Measurements from ENCODE around the gene FHIT. TPM values are rescaled to one million over a fixed set of nuclear protein-coding genes. Genes with fewer than 3 reads are reported as not detected.

The FHIT gene
- total RNA-seq, 4 donors from 2014 or later, result 8.8 to 35.6 (median 12.6) TPM

DNA sequence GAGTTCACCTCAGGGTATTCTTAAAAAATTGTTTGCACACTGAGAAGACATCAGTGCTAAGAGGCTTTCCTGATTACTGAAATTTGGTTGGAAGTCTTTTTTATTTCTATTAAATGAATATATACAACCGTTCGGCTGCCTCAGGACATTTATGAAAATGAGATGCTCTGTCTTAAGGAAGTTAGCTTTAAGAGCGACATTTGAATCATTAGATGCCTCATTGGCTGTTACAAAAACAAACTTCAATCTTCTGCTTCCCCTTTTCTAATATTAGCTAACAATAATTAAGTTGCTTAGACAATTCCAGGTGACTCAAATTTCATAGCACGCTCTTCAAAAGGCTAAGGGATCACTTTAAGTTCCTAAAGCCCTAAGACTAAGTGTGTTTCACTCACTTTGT lies 673.7 kb downstream of the FHIT start:
- Histone ChIP-seq H3K36me3 (no peaks in the 10 kb centered on the region), H3K9me3 (no peaks in the 10 kb centered on the region), H3K27me3 (no peaks in the 10 kb centered on the region), H3K4me3 (no peak overlapping the region), H3K4me1 (no peaks in the 10 kb centered on the region), H3K27ac (no peak overlapping the region)
- DNase-seq (ENCODE audit: low spot score in 2 of 2), result no peak
- no peak for TF ChIP-seq POLR2A (IDR thresholded peaks at IDR 0.05)
- TF ChIP-seq, protein P1, sequence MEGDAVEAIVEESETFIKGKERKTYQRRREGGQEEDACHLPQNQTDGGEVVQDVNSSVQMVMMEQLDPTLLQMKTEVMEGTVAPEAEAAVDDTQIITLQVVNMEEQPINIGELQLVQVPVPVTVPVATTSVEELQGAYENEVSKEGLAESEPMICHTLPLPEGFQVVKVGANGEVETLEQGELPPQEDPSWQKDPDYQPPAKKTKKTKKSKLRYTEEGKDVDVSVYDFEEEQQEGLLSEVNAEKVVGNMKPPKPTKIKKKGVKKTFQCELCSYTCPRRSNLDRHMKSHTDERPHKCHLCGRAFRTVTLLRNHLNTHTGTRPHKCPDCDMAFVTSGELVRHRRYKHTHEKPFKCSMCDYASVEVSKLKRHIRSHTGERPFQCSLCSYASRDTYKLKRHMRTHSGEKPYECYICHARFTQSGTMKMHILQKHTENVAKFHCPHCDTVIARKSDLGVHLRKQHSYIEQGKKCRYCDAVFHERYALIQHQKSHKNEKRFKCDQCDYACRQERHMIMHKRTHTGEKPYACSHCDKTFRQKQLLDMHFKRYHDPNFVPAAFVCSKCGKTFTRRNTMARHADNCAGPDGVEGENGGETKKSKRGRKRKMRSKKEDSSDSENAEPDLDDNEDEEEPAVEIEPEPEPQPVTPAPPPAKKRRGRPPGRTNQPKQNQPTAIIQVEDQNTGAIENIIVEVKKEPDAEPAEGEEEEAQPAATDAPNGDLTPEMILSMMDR (IDR thresholded peaks at IDR 0.05), result no peak
- no peak for TF ChIP-seq POLR2AphosphoS5 (IDR thresholded peaks at IDR 0.05)
- TF ChIP-seq EP300 (IDR thresholded peaks at IDR 0.05), result no peak
- WGBS, result 92% methylated on average over 4 of the region's 4 CpGs

DNA sequence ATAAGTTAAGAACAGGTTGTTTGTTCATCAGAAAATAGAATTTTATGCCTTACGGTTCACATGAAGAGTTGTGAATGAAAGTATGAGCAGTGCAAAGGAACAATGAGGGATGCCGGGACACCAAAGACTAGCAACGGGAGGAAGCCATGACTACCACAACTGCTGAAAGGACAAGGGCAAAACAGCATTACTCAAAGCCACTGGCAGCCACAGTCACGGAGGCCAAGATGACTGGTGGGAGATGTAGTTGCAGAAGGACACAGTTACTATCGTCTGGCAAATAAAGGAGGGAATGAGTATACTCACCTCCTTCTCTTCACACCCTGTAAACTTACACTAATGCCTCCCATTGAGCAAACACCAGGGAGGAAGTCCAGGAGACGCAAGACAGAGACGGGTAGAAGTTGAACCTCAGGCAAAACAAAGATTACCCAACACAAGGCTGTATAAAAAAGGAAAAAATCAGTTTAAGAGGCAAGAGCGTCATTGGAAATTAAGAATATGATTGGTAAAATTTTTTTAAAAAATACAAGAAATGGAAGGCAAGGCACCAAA lies 675.5 kb downstream of the FHIT start:
- H3K27me3 ChIP-seq, result no peaks in the 10 kb centered on the region
- no peak for TF ChIP-seq POLR2AphosphoS5 (IDR thresholded peaks at IDR 0.05)
- TF ChIP-seq, protein P1 (IDR thresholded peaks at IDR 0.05), result no peak
- no peak for TF ChIP-seq POLR2A (IDR thresholded peaks at IDR 0.05)
- no peak for TF ChIP-seq EP300 (IDR thresholded peaks at IDR 0.05)
- H3K4me1 ChIP-seq, result no peaks in the 10 kb centered on the region
- no peaks in the 10 kb centered on the region for H3K36me3 ChIP-seq
- no peak overlapping the region for H3K4me3 ChIP-seq
- 83% methylated on average over 8 of the region's 8 CpGs for WGBS
- DNase-seq (ENCODE audit: low spot score in 2 of 2), result no peak
- no peaks in the 10 kb centered on the region for H3K9me3 ChIP-seq
- H3K27ac ChIP-seq, result no peak overlapping the region

DNA sequence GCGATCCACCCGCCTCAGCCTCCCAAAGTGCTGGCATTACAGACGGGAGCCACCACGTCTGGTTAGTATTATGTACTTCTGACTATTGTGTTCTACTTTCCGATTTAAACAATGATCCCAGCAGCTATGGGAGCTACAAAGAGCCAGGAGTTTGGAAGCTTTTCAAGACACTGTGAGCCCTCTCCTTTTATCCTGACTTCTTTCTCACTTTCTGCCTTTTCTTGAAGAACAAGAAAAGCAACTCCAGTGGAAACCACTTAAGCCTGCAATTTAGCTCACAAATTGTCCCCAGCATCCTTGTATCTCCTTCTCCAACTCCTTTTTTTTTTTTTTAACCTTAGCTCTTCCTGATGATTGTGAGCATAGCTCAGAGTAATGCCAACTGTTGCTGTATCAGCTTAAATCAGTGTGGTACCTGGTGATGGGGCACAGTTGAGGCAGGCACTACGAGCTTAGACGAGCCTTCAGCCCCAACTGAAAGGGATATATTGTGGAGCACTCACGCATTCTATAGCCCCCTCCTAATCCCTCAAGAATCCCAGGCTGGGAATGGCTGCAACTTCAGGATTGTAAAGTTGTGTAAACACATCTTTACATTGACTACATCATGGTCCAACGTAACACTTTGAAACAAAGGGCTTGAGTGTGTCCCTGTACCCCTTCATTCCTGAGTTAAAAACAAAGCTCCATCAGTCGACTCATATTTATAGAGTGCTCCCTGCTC lies 677.0 kb downstream of the FHIT start:
- Histone ChIP-seq H3K9me3 (no peaks in the 10 kb centered on the region), H3K4me1 (no peaks in the 10 kb centered on the region), H3K27ac (no peak overlapping the region), H3K36me3 (no peaks in the 10 kb centered on the region), H3K4me3 (no peak overlapping the region), H3K27me3 (no peaks in the 10 kb centered on the region)
- no peak for DNase-seq (ENCODE audit: low spot score in 2 of 2)
- 72% methylated on average over 10 of the region's 10 CpGs for WGBS
- TF ChIP-seq POLR2A (IDR thresholded peaks at IDR 0.05) (no peak), EP300 (IDR thresholded peaks at IDR 0.05) (no peak), POLR2AphosphoS5 (IDR thresholded peaks at IDR 0.05) (no peak)
- TF ChIP-seq, protein P1 (IDR thresholded peaks at IDR 0.05), result no peak

DNA sequence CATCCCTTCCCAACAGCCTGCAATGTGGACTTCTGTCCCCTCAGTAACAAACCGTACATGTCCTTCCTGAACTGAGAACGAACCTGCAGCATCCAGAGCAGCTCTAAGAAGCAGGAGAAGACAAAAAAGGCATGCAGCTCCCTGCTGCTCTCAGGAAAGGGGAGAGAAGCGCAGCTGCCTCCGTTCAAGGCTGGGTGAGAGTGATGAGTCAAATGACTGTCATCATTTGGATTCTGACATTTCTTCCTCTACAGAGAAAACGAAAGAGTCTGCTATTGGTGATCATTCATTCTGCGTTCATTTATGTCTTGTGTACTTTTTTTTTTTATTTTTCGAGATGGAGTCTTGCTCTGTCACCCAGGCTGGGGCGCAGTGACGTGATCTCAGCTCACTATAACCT lies 677.8 kb downstream of the FHIT start:
- Histone ChIP-seq H3K36me3 (no peaks in the 10 kb centered on the region), H3K4me3 (no peak overlapping the region), H3K9me3 (no peaks in the 10 kb centered on the region), H3K27ac (no peak overlapping the region), H3K4me1 (no peaks in the 10 kb centered on the region), H3K27me3 (no peaks in the 10 kb centered on the region)
- DNase-seq (ENCODE audit: low spot score in 2 of 2), result no peak
- no peak for TF ChIP-seq EP300 (IDR thresholded peaks at IDR 0.05)
- TF ChIP-seq, protein P1 (IDR thresholded peaks at IDR 0.05), result no peak
- no peak for TF ChIP-seq POLR2AphosphoS5 (IDR thresholded peaks at IDR 0.05)
- TF ChIP-seq POLR2A (IDR thresholded peaks at IDR 0.05), result no peak
- 87% methylated on average over 9 of the region's 9 CpGs for WGBS

DNA sequence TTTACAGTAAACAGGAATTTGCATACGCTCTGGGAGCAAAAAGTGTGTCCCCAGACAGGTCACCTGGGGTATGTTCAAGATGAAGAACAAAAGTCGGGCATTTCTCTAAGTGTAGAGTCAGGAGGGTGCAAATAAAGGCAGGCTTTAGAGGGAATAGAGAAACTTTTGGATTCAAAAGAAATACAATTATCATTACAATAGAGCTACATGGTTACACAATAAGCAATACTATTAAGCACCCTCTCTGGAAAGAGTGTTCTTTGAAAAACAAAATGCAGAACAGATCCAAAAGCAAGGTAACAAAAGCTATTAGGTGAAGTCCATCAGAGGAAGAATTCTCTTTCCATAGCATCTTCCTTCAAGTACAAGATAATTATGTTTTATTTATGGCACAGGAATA lies 679.7 kb downstream of the FHIT start:
- 90% methylated on average over 2 of the region's 2 CpGs for whole genome bisulfite sequencing
- Histone ChIP-seq H3K36me3 (no peaks in the 10 kb centered on the region), H3K9me3 (no peaks in the 10 kb centered on the region), H3K4me1 (no peaks in the 10 kb centered on the region), H3K4me3 (no peak overlapping the region), H3K27ac (no peak overlapping the region), H3K27me3 (no peaks in the 10 kb centered on the region)
- TF ChIP-seq EP300 (IDR thresholded peaks at IDR 0.05) (no peak), POLR2AphosphoS5 (IDR thresholded peaks at IDR 0.05) (no peak), POLR2A (IDR thresholded peaks at IDR 0.05) (no peak)
- TF ChIP-seq, protein P1 (IDR thresholded peaks at IDR 0.05), result no peak
- DNase-seq (ENCODE audit: low spot score in 2 of 2), result no peak

All from suprapubic skin (tissue), 4 donors.